Bronchial epithelial cell (primary cell): ENCODE measurements around the gene CDK7. TPM values are rescaled to one million over a fixed set of nuclear protein-coding genes. Genes with fewer than 3 reads are reported as not detected.

Experiments used
- DNase-seq: peaks from one replicate; pipeline ENCODE4 v3.0.0-alpha.2; 2010; ENCODE audit warnings: low read depth
- FAIRE-seq: peaks from 2 replicates; lab custom pipeline; 2011; peaks lifted over from hg19 to GRCh38; lab: Jason Lieb, UNC
- H3K27me3 ChIP-seq: 2 replicates; pipeline ENCODE4 v1.5.1; 2011; ENCODE audit warnings: low read length; ENCODE audit not compliant: control insufficient read depth, insufficient read depth
- H3K36me3 ChIP-seq: 2 replicates; pipeline ENCODE4 v1.5.1; 2011; ENCODE audit warnings: low read length; ENCODE audit not compliant: control insufficient read depth, insufficient read depth
- H3K4me3 ChIP-seq: 2 replicates; pipeline ENCODE4 v1.5.1; 2011; ENCODE audit warnings: mild to moderate bottlenecking, low read depth, low read length, control low read depth
- total RNA-seq: library from RNA; depleted of rRNA; stranded (reverse); fragments of >200 nt; gene quantifications from 2 replicates; pipeline ENCODE4 v1.2.1, GENCODE V29; 2014
- TF ChIP-seq, protein P1 (sequence below): IDR thresholded peaks from 2 replicates; pipeline ENCODE4 v1.5.1; 2011; ENCODE audit warnings: mild to moderate bottlenecking, moderate library complexity, low read length, control low read depth, inconsistent platforms; ENCODE audit not compliant: insufficient read depth, severe bottlenecking

The CDK7 gene
- total RNA-seq, 1 donor from 2014 or later, result 60.8 TPM

DNA sequence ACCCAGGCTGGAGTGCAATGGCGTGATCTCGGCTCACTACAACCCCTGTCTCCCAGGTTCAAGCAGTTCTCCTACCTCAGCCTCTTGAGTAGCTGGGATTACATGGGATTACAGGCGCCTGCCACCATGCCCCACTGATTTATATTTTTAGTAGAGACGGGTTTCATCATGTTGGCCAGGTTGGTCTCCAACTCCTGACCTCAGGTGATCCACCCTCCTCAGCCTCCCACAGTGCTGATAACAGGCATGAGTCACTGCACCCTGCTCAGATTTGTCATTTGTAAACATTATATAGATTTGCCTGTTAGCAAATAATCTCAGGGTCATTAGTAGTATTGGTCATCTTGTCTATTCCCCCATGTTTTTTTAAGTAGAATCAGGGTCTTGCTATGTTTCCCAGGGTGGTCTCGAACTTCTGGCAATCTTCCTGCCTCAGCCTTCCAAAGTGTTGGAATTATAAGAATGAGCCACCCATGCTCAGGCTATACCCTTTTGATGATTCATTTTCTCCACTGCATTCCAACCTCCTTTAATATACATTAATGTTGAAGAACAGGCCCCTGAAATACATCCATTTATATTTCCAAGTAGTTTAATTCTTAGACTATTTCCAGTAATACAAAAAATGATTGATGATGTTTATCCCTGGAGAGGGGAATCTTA is 28.0 kb upstream of the CDK7 start:
- Histone ChIP-seq H3K27me3 (no peaks in the 10 kb centered on the region), H3K36me3 (no peaks in the 10 kb centered on the region), H3K4me3 (no peak overlapping the region)
- DNase-seq, result peak; percentile 80
- FAIRE-seq, result no peak
- TF ChIP-seq, protein P1, sequence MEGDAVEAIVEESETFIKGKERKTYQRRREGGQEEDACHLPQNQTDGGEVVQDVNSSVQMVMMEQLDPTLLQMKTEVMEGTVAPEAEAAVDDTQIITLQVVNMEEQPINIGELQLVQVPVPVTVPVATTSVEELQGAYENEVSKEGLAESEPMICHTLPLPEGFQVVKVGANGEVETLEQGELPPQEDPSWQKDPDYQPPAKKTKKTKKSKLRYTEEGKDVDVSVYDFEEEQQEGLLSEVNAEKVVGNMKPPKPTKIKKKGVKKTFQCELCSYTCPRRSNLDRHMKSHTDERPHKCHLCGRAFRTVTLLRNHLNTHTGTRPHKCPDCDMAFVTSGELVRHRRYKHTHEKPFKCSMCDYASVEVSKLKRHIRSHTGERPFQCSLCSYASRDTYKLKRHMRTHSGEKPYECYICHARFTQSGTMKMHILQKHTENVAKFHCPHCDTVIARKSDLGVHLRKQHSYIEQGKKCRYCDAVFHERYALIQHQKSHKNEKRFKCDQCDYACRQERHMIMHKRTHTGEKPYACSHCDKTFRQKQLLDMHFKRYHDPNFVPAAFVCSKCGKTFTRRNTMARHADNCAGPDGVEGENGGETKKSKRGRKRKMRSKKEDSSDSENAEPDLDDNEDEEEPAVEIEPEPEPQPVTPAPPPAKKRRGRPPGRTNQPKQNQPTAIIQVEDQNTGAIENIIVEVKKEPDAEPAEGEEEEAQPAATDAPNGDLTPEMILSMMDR, result no peak

DNA sequence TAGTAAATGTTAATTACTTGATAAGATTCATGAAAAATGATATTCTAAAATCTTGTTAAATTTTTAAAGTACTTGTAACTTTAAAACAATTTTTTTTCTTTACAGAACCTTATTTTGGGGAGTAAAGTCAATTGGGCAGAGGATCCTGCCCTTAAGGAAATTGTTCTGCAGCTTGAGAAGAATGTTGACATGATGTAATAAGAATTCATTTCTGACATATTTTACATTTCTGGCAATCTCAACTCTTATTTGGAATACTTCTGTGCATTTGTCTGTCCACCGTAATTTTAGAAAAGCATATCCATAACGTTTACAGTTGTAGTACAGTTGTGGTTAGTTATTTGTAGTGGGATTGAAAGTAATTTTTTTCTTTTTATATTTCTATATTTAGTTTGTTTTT is 25.1 kb upstream of the CDK7 start:
- H3K27me3 ChIP-seq, result no peaks in the 10 kb centered on the region
- FAIRE-seq, result no peak
- TF ChIP-seq, protein P1, result no peak
- H3K36me3 ChIP-seq, result no peaks in the 10 kb centered on the region
- H3K4me3 ChIP-seq, result no peak overlapping the region
- DNase-seq, result no peak

DNA sequence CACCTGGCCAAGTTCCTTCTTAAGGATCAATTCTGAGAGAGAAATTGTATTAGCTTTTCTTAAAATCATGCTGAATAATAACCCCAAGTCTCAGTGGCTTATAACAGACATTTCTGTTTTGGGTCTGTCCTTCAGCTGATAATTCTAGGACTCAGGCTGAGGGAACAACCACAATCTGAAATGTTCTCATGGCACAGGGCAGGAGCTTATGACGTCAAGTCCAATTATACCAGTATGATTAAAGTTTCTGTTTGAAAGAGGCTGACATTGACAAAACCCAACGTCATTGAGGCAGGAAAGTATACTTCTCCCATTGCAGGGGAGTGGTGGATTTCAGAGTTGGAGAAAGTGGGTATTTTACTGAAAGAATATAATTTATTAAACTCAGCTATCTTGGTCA is 23.5 kb upstream of the CDK7 start:
- TF ChIP-seq, protein P1, result no peak
- DNase-seq, result no peak

DNA sequence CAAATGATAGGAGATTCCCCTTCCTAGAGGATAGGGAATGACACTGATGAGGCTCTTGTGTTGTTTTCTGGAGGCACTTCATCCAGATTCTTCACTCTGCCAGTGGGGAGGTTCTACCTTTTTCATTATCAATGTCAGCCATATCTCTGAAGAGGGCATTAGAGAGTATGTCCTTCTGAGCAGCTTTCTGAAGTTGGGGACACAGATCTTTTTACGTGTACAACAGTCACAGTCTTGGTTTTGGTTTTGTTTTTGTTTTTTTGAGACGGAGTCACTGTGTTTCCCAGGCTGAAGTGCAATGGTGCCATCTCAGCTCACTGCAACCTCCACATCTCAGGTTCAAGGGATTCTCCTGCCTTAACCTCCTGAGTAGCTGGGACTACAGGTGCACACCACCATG is 22.7 kb upstream of the CDK7 start:
- DNase-seq (no peak), FAIRE-seq (no peak)
- Histone ChIP-seq H3K27me3 (no peaks in the 10 kb centered on the region), H3K4me3 (no peak overlapping the region), H3K36me3 (no peaks in the 10 kb centered on the region)
- TF ChIP-seq, protein P1, result no peak

More for the DNA sequence above, 23.5 kb upstream of the CDK7 start:
- Histone ChIP-seq H3K4me3 (no peak overlapping the region), H3K27me3 (no peaks in the 10 kb centered on the region), H3K36me3 (no peaks in the 10 kb centered on the region)
- FAIRE-seq, result no peak

DNA sequence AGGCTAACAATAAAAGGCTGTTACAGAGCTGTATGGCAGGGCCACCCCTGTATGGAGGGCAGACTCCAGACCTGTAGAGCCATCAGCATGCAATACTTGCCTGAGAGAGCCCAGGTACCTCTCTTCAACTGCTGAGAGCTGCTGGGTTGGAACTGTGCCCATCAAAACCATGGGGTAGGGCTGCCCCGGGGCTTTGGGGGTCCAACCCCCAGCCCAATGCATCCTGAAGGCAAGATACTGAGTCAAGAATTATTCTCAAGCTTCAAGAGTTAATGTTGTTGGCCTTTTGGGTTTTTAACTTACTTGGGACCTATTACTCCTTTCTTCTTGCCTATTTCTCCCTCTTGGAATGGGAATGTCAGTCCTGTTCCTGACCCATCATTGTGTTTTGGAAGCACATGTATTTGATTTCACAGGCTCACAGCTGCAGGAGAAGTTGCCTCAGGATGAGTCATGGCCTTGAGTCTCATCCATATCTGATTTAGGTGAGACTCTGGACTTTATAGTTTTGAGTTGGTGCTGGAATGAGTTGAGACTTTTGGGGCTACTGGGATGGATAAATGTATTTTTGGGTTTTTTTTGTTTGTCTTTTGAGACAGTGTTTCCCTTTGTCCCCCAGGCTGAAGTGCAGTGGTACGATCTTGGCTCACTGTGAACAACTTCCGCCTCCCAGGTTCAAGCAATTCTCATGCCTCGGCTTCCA is 21.0 kb upstream of the CDK7 start:
- no peaks in the 10 kb centered on the region for H3K27me3 ChIP-seq
- H3K36me3 ChIP-seq, result no peaks in the 10 kb centered on the region
- no peak overlapping the region for H3K4me3 ChIP-seq
- peak; percentile 50 for DNase-seq
- no peak for FAIRE-seq
- TF ChIP-seq, protein P1, result no peak

DNA sequence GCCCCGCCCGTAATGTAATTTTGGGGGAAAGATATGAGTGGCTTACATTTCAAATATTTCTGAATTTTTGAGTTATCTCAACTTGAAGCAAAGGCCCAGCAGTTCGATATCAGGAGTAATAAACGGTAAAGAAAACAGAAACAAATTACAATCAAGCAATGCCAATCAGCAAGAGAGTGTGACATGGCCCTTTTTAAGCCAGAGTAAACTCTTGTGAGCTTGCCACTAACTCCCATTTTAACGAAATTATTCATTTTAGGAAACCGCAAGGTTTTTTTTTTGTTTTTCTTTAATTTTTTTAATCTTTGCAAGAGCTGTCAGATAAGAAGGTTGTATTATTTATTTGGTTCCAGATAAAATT is 17.6 kb upstream of the CDK7 start:
- no peak for DNase-seq
- H3K27me3 ChIP-seq, result no peaks in the 10 kb centered on the region

More for the DNA sequence above, 17.6 kb upstream of the CDK7 start:
- no peaks in the 10 kb centered on the region for H3K36me3 ChIP-seq
- no peak for FAIRE-seq
- H3K4me3 ChIP-seq, result peak overlapping the region; percentile 99
- TF ChIP-seq, protein P1, result no peak
